Trophoblast cell (in vitro differentiated cells and primary cell): ENCODE measurements around the gene DSCAM.

ENCODE experiments used
- DNase-seq, 2 donors: peaks; one replicate each; pipeline ENCODE4 v3.0.0-alpha.2; 2016
- H2AFZ ChIP-seq: 2 replicates; pipeline ENCODE4 v1.6.1; 2013; ENCODE audit warnings: low read length, moderate library complexity, mild to moderate bottlenecking; ENCODE audit not compliant: insufficient read depth, poor library complexity
- H2AK5ac ChIP-seq: 2 replicates; pipeline ENCODE4 v1.6.1; 2013; ENCODE audit warnings: mild to moderate bottlenecking, low read length
- H2BK120ac ChIP-seq: 2 replicates; pipeline ENCODE4 v1.6.1; 2013; ENCODE audit warnings: low read length, mild to moderate bottlenecking, moderate library complexity; ENCODE audit not compliant: insufficient read depth, poor library complexity
- H2BK12ac ChIP-seq: 2 replicates; pipeline ENCODE4 v1.6.1; 2013; ENCODE audit warnings: mild to moderate bottlenecking, low read length, moderate library complexity
- H2BK5ac ChIP-seq: 2 replicates; pipeline ENCODE4 v1.6.1; 2013; ENCODE audit warnings: low read length, low read depth, moderate library complexity, mild to moderate bottlenecking; ENCODE audit not compliant: poor library complexity
- H3K14ac ChIP-seq: 2 replicates; pipeline ENCODE4 v1.6.1; 2013; ENCODE audit warnings: mild to moderate bottlenecking, low read length
- H3K18ac ChIP-seq: 2 replicates; pipeline ENCODE4 v1.6.1; 2013; ENCODE audit warnings: mild to moderate bottlenecking, low read length
- H3K23ac ChIP-seq: 2 replicates; pipeline ENCODE4 v1.6.1; 2013; ENCODE audit warnings: low read length
- H3K27ac ChIP-seq: 2 replicates; pipeline ENCODE4 v1.5.1; 2013; ENCODE audit warnings: low read depth, mild to moderate bottlenecking, inconsistent platforms, low read length, moderate library complexity
- H3K27me3 ChIP-seq: 2 replicates; pipeline ENCODE4 v1.6.1; 2013; ENCODE audit warnings: inconsistent platforms, mild to moderate bottlenecking, low read length, moderate library complexity; ENCODE audit not compliant: insufficient read depth
- H3K36me3 ChIP-seq, 2 experiments: 1 replicate in 1 of 2; 2 replicates in 1 of 2; pipeline ENCODE4 v1.6.1; 2013; ENCODE audit warnings: low read length in 2 of 2, mild to moderate bottlenecking in 2 of 2, moderate library complexity in 1 of 2; ENCODE audit not compliant: insufficient read depth in 2 of 2, control insufficient read depth in 1 of 2
- H3K4ac ChIP-seq: 2 replicates; pipeline ENCODE4 v1.6.1; 2013; ENCODE audit warnings: low read depth, mild to moderate bottlenecking, low read length, moderate library complexity
- H3K4me1 ChIP-seq, 2 experiments: 1 replicate in 1 of 2; 2 replicates in 1 of 2; pipeline ENCODE4 v1.6.1; 2013; ENCODE audit warnings: low read length in 2 of 2, mild to moderate bottlenecking in 2 of 2, moderate library complexity in 1 of 2; ENCODE audit not compliant: insufficient read depth in 2 of 2, control insufficient read depth in 1 of 2
- H3K4me2 ChIP-seq: 2 replicates; pipeline ENCODE4 v1.6.1; 2013; ENCODE audit warnings: inconsistent platforms, mild to moderate bottlenecking, low read length, moderate library complexity
- H3K4me3 ChIP-seq: 2 replicates; pipeline ENCODE4 v1.5.1; 2013; ENCODE audit warnings: mild to moderate bottlenecking, low read depth, low read length, inconsistent platforms
- H3K79me1 ChIP-seq: one replicate; pipeline ENCODE4 v1.6.1; 2013; ENCODE audit warnings: low read length
- H3K79me2 ChIP-seq: 2 replicates; pipeline ENCODE4 v1.6.1; 2013; ENCODE audit warnings: low read length, mild to moderate bottlenecking; ENCODE audit not compliant: control insufficient read depth, insufficient read depth, poor library complexity
- H3K9ac ChIP-seq: 2 replicates; pipeline ENCODE4 v1.6.1; 2013; ENCODE audit warnings: mild to moderate bottlenecking, low read length
- H3K9me3 ChIP-seq: 2 replicates; pipeline ENCODE4 v1.6.1; 2013; ENCODE audit warnings: low read depth, mild to moderate bottlenecking, control low read depth, inconsistent platforms, low read length; ENCODE audit not compliant: insufficient read depth
- H4K12ac ChIP-seq: 2 replicates; pipeline ENCODE4 v1.6.1; 2013; ENCODE audit warnings: low read depth, mild to moderate bottlenecking, low read length, moderate library complexity
- H4K8ac ChIP-seq: 2 replicates; pipeline ENCODE4 v1.6.1; 2013; ENCODE audit warnings: low read depth, mild to moderate bottlenecking, low read length, moderate library complexity
- H4K91ac ChIP-seq: one replicate; pipeline ENCODE4 v1.6.1; 2013; ENCODE audit warnings: low read depth, mild to moderate bottlenecking, low read length, moderate library complexity
- WGBS: extraction: QIAGEN DNeasy Blood & Tissue Kit; methylation state at CpG from one replicate; pipeline ENCODE4 v1.1.7; 2013; ENCODE audit warnings: missing lambda C conversion rate; ENCODE audit not compliant: insufficient read length, insufficient coverage; ENCODE audit errors: extremely low coverage; 5-methylcytosine and 5-hydroxymethylcytosine counted together

Gene DSCAM

DNA sequence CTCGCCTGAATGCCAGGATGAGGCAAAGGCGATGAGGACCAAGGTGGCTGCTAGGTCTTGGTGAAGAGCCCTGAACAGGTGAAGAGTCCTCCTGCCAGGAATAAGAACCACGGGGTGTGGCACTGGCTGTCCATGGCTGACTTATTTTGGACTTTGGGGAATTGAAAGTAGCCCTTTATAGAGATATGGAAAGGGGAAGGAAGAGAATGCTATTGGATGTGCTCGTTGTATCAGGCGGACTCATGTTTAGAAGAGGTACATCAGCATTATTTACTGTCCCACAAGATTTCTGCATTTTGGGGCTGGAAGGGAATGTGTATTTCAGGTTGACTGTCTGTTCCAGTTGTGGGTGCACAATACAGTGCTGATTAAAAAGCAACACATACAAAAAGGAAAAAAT, 465.8 kb downstream of the DSCAM start:
- no peak overlapping the region for H2AK5ac ChIP-seq
- no peak overlapping the region for H3K4me2 ChIP-seq
- no peak overlapping the region for H4K91ac ChIP-seq
- H3K36me3 ChIP-seq: no peaks in the 10 kb centered on the region
- H4K8ac ChIP-seq: no peak overlapping the region
- no peak overlapping the region for H3K4me3 ChIP-seq
- H2AFZ ChIP-seq: no peak overlapping the region
- H3K4ac ChIP-seq: no peak overlapping the region
- H3K9ac ChIP-seq: no peak overlapping the region
- no peaks in the 10 kb centered on the region for H3K9me3 ChIP-seq
- H3K79me1 ChIP-seq: no peaks in the 10 kb centered on the region
- no peak overlapping the region for H2BK5ac ChIP-seq
- H3K4me1 ChIP-seq: no peaks in the 10 kb centered on the region
- no peak overlapping the region for H3K14ac ChIP-seq
- H3K27ac ChIP-seq: no peak overlapping the region
- H4K12ac ChIP-seq: no peak overlapping the region
- no peaks in the 10 kb centered on the region for H3K27me3 ChIP-seq
- H2BK12ac ChIP-seq: no peak overlapping the region
- no peak for DNase-seq
- no CpG with 5 or more reads among the region's 5 CpGs for WGBS
- no peaks in the 10 kb centered on the region for H3K79me2 ChIP-seq
- no peak overlapping the region for H3K23ac ChIP-seq
- H3K18ac ChIP-seq: no peak overlapping the region
- H2BK120ac ChIP-seq: no peak overlapping the region

DNA sequence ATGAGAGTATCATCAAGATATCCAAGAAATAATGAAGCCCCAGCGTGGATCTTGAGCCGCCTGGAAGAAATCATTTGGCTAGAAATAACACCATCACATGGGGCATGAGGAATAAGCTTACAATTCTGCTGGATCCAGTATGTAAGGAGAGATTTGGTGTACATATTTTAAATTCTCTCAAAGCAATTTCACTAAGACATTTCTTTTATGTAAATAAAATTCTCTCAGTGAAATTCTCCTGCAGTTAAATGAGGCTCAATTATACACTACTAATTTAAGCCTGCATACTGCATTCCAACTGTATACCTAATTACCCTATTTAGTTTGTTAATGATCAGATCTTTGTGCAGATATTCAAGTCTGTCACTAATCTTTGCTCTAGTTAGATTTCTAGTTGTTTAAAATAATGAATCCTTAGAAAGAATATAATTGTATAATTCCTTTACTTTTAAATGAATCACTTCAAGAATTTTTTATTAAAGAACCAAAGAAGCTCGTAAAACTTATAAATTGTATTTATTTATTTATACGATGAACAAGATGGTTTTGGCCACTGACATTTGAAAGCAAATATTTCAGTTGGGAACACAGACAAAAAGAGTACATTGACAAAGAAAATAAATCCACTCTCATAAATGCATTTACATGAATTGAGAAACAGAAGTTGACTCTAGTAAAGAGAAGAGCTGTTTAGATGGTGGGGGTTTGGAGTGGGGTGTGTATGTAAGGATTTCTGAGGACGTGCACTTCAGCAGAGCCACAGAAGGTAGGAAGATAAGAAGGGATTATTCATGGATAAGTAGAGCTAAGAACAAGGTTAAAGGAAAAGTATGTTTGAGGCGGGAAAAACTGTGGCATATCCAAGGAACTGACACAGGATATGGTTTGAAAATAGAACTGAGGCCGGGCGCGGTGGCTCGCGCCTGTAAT, 466.8 kb downstream of the DSCAM start:
- Histone ChIP-seq H2BK120ac (no peak overlapping the region), H3K23ac (no peak overlapping the region), H3K4me1 (no peaks in the 10 kb centered on the region), H2BK5ac (no peak overlapping the region), H3K4ac (no peak overlapping the region), H4K8ac (no peak overlapping the region), H3K9me3 (no peaks in the 10 kb centered on the region), H2BK12ac (no peak overlapping the region), H3K36me3 (no peaks in the 10 kb centered on the region), H2AK5ac (no peak overlapping the region), H3K4me2 (no peak overlapping the region), H3K79me2 (no peaks in the 10 kb centered on the region), H3K18ac (no peak overlapping the region), H2AFZ (no peak overlapping the region), H3K79me1 (no peaks in the 10 kb centered on the region), H3K4me3 (no peak overlapping the region), H3K14ac (no peak overlapping the region), H3K27ac (no peak overlapping the region), H3K9ac (no peak overlapping the region), H4K91ac (no peak overlapping the region), H3K27me3 (no peaks in the 10 kb centered on the region), H4K12ac (no peak overlapping the region)
- WGBS: no CpG with 5 or more reads among the region's 11 CpGs
- DNase-seq: peak in 1 of 2 donors; percentile 14

DNA sequence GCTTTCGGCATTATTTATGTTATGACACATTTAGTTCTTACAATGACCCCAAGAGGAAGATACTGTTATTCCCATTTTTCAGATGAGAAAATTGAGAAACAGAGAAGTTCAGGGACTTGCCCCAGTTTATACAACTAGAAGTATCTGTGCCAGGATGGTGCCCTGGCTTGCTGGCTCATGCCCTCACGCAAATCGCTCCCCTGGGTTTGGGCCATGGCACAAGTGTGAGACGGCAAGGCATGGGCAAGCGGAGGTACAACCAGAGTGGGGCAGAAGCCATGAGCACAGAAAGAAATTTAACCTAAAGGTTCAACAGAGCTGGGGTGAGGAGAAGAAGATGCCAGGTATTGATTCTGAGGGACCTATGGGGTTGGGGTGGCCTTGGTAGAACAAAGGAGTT, 469.8 kb downstream of the DSCAM start:
- H4K12ac ChIP-seq: no peak overlapping the region
- H3K9me3 ChIP-seq: no peaks in the 10 kb centered on the region
- no peaks in the 10 kb centered on the region for H3K36me3 ChIP-seq
- no peak overlapping the region for H3K4me3 ChIP-seq
- WGBS: no CpG with 5 or more reads among the region's 5 CpGs
- H4K91ac ChIP-seq: no peak overlapping the region
- H3K27ac ChIP-seq: no peak overlapping the region
- no peak overlapping the region for H3K18ac ChIP-seq
- H3K23ac ChIP-seq: no peak overlapping the region
- no peak overlapping the region for H4K8ac ChIP-seq
- no peaks in the 10 kb centered on the region for H3K4me1 ChIP-seq
- H2BK12ac ChIP-seq: no peak overlapping the region
- no peak overlapping the region for H3K9ac ChIP-seq
- H3K14ac ChIP-seq: no peak overlapping the region
- no peak overlapping the region for H2BK120ac ChIP-seq
- H3K4me2 ChIP-seq: no peak overlapping the region
- H3K79me2 ChIP-seq: no peaks in the 10 kb centered on the region
- H3K27me3 ChIP-seq: no peaks in the 10 kb centered on the region
- H2BK5ac ChIP-seq: no peak overlapping the region
- H2AK5ac ChIP-seq: no peak overlapping the region
- no peaks in the 10 kb centered on the region for H3K79me1 ChIP-seq
- H2AFZ ChIP-seq: no peak overlapping the region
- no peak overlapping the region for H3K4ac ChIP-seq
- DNase-seq: no peak

DNA sequence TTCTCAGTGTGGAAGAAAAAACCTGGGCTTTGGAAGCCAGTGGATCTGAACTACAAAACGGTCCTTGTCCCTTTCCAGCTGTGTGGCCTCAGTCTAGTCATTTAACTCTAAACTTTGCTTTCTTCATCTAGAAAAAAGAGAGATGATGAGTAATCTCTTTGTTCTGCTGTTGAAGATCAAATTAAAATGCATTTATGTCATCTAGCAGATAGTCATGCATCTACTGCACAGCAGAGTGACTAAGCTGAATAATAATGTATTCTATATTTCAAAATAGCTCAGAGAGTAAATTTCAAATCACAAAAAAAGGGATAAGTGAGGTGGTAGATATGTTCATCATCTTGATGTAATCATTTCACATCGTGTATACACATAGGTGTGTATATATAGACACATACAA, 473.2 kb downstream of the DSCAM start:
- no peak overlapping the region for H3K23ac ChIP-seq
- H2BK12ac ChIP-seq: no peak overlapping the region
- DNase-seq: no peak
- H2BK120ac ChIP-seq: no peak overlapping the region
- no peaks in the 10 kb centered on the region for H3K36me3 ChIP-seq
- H3K4me2 ChIP-seq: no peak overlapping the region
- no peak overlapping the region for H2BK5ac ChIP-seq
- H3K4me3 ChIP-seq: no peak overlapping the region
- no peaks in the 10 kb centered on the region for H3K79me2 ChIP-seq
- H4K8ac ChIP-seq: no peak overlapping the region
- H3K4ac ChIP-seq: no peak overlapping the region
- no peak overlapping the region for H4K91ac ChIP-seq
- no peak overlapping the region for H3K9ac ChIP-seq
- H3K4me1 ChIP-seq: no peaks in the 10 kb centered on the region
- no peak overlapping the region for H2AFZ ChIP-seq
- no peak overlapping the region for H3K14ac ChIP-seq
- H3K18ac ChIP-seq: no peak overlapping the region
- no peak overlapping the region for H3K27ac ChIP-seq
- H3K79me1 ChIP-seq: no peaks in the 10 kb centered on the region
- H4K12ac ChIP-seq: no peak overlapping the region
- H2AK5ac ChIP-seq: no peak overlapping the region
- WGBS: no CpG with 5 or more reads among the region's 2 CpGs
- H3K9me3 ChIP-seq: no peaks in the 10 kb centered on the region
- H3K27me3 ChIP-seq: no peaks in the 10 kb centered on the region
